ENCODE measurements around the gene CEMIP. TPM values are rescaled to one million over a fixed set of nuclear protein-coding genes. Genes with fewer than 3 reads are reported as not detected.
A peak's percentile ranks its signal among the peaks of the same experiment; 100 is the strongest.

The CEMIP gene
- total RNA-seq, 1 experiment from 2014 or later: 3.5 TPM

- no peaks in the 10 kb centered on the region for H4K20me1 ChIP-seq (ENCODE audit: insufficient read depth)
- TF ChIP-seq CEBPB (IDR thresholded peaks at IDR 0.05; ENCODE audit: low read depth) (no peak), SIN3A (IDR thresholded peaks at IDR 0.05; ENCODE audit: low read depth) (no peak), ZNF274 (IDR thresholded peaks at IDR 0.05; ENCODE audit: low read depth, low read length) (no peak), ZBTB33 (IDR thresholded peaks at IDR 0.05; ENCODE audit: extremely low read depth, insufficient replicate concordance, low read length) (no peak), EZH2phosphoT487 (IDR thresholded peaks at IDR 0.05; ENCODE audit: borderline replicate concordance) (no peak), JUND (IDR thresholded peaks at IDR 0.05) (peak; percentile 54), CBX3 (IDR thresholded peaks at IDR 0.05; ENCODE audit: low read depth) (peak; percentile 64; the same call in 1 of the 2 replicates), SP1 (IDR thresholded peaks at IDR 0.05; ENCODE audit: low read depth) (peak; percentile 49), FOSL1 (IDR thresholded peaks at IDR 0.05; ENCODE audit: low read depth) (peak; percentile 57), SRF (IDR thresholded peaks at IDR 0.05; ENCODE audit: low read depth) (no peak)
- TF ChIP-seq, protein P1, sequence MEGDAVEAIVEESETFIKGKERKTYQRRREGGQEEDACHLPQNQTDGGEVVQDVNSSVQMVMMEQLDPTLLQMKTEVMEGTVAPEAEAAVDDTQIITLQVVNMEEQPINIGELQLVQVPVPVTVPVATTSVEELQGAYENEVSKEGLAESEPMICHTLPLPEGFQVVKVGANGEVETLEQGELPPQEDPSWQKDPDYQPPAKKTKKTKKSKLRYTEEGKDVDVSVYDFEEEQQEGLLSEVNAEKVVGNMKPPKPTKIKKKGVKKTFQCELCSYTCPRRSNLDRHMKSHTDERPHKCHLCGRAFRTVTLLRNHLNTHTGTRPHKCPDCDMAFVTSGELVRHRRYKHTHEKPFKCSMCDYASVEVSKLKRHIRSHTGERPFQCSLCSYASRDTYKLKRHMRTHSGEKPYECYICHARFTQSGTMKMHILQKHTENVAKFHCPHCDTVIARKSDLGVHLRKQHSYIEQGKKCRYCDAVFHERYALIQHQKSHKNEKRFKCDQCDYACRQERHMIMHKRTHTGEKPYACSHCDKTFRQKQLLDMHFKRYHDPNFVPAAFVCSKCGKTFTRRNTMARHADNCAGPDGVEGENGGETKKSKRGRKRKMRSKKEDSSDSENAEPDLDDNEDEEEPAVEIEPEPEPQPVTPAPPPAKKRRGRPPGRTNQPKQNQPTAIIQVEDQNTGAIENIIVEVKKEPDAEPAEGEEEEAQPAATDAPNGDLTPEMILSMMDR (IDR thresholded peaks at IDR 0.05 in 2 of 3, conservative IDR thresholded peaks at IDR 0.05 in 1 of 3; ENCODE audit: borderline replicate concordance in 1 of 3, insufficient read depth in 1 of 3, low read depth in 2 of 3, low read length in 2 of 3): no peak
- TF ChIP-seq, protein P2, sequence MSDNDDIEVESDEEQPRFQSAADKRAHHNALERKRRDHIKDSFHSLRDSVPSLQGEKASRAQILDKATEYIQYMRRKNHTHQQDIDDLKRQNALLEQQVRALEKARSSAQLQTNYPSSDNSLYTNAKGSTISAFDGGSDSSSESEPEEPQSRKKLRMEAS (IDR thresholded peaks at IDR 0.05): no peak
- TF ChIP-seq, protein P3, sequence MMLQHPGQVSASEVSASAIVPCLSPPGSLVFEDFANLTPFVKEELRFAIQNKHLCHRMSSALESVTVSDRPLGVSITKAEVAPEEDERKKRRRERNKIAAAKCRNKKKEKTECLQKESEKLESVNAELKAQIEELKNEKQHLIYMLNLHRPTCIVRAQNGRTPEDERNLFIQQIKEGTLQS (IDR thresholded peaks at IDR 0.05): no peak
- ChIA-PET POLR2A (interaction anchor here (0.5 to 1.0 kb wide), 3 partner anchors 9 to 386 kb away, joined by 3 to 5 read pairs (median 4); no protein-coding TSS in a partner anchor), RAD21 (ENCODE audit: low non-redundant PET in 1 of 2, low total read pairs in 2 of 2, uncharacterized antibody in 2 of 2, unreplicated experiment in 2 of 2) (no interaction called here), CTCF (no interaction called here)
- H2AFZ ChIP-seq (ENCODE audit: low read depth, low read length, poor library complexity, severe bottlenecking): peak overlapping the region; percentile 74
- intact Hi-C loops (cut with micrococcal nuclease): no loop called here
- H3K36me3 ChIP-seq (ENCODE audit: control insufficient read depth in 1 of 2, insufficient read depth in 2 of 2, low read length in 2 of 2): no peaks in the 10 kb centered on the region
- peak; percentile 62 for ATAC-seq
- H3K4me3 ChIP-seq (replicated peaks in 1 of 2; ENCODE audit: low read depth in 1 of 2, low read length in 2 of 2): no peak overlapping the region
- H3K27me3 ChIP-seq (ENCODE audit: insufficient read depth, low read length): no peaks in the 10 kb centered on the region
- no peaks in the 10 kb centered on the region for H3K9me2 ChIP-seq (ENCODE audit: insufficient read depth)
- no TSS peak for BruUV-seq (replicated peaks)
- no peak for DNase-seq (ENCODE audit: low read depth, low spot score)
- peak overlapping the region; percentile 60 for H3K4me2 ChIP-seq (ENCODE audit: low read length)
- 0 out of 2 replicates have a peak overlapping the region, but pooled peaks have one; percentile 13 for H3K9ac ChIP-seq (ENCODE audit: low read length)
- H3K79me2 ChIP-seq (ENCODE audit: insufficient read depth, low read length): no peaks in the 10 kb centered on the region
- peaks cover 36 to 83% of the 10 kb centered on the region in 2 experiments for H3K4me1 ChIP-seq (ENCODE audit: control insufficient read depth in 1 of 2, insufficient read depth in 2 of 2, low read length in 2 of 2)
- peak overlapping the region; percentile 16; the same call in 1 of the 2 replicates for H3K27ac ChIP-seq (ENCODE audit: low read depth, low read length)
- H3K9me3 ChIP-seq (ENCODE audit: control insufficient read depth in 1 of 2, insufficient read depth in 1 of 2, low read depth in 1 of 2, low read length in 2 of 2): no peaks in the 10 kb centered on the region
Observed at GRCh38 chr15:80844011-80844732, 65.0 kb downstream of the CEMIP start.

Data from HCT116 (cell line).